Measurements from ENCODE around the gene VPS18.

GRCh38 chr15:40936234-40936708, 42.0 kb downstream of the VPS18 start:
- TF ChIP-seq POLR2AphosphoS5 (IDR thresholded peaks at IDR 0.05; ENCODE audit: borderline replicate concordance, low read depth, low read length) (no peak), EZH2 (IDR thresholded peaks at IDR 0.05) (no peak), FOXP2 (optimal IDR thresholded peaks at IDR 0.05; ENCODE audit: control extremely low read depth, extremely low read length, insufficient read depth) (no peak)

All from SK-N-MC (cell line).